HUES6 (cell line): ENCODE results near the gene FCSK.
"Not testable (repeated sequence)": the region's sequence is repeated elsewhere in the genome, so short reads cannot be mapped to it uniquely, and the experiment has no call there.

Experiments used
- H3K27ac ChIP-seq: 2 replicates; pipeline ENCODE4 v1.7.0; 2013; ENCODE audit warnings: low read depth, mild to moderate bottlenecking, low read length, inconsistent platforms
- H3K27me3 ChIP-seq: 2 replicates; pipeline ENCODE4 v1.6.1; 2013; ENCODE audit warnings: low read length; ENCODE audit not compliant: control insufficient read depth, insufficient read depth
- H3K36me3 ChIP-seq: 2 replicates; pipeline ENCODE4 v1.6.1; 2013; ENCODE audit warnings: low read length; ENCODE audit not compliant: control insufficient read depth, insufficient read depth
- H3K4me1 ChIP-seq: 2 replicates; pipeline ENCODE4 v1.6.1; 2013; ENCODE audit warnings: low read length; ENCODE audit not compliant: control insufficient read depth, insufficient read depth
- H3K4me3 ChIP-seq: 2 replicates; pipeline ENCODE4 v1.5.1; 2013; ENCODE audit warnings: low read depth, low read length
- H3K9ac ChIP-seq: one replicate; pipeline ENCODE4 v1.6.1; 2013; ENCODE audit warnings: mild to moderate bottlenecking, low read length
- H3K9me3 ChIP-seq: 2 replicates; pipeline ENCODE4 v1.6.1; 2013; ENCODE audit warnings: low read depth, low read length; ENCODE audit not compliant: control insufficient read depth, insufficient read depth

The FCSK gene

DNA sequence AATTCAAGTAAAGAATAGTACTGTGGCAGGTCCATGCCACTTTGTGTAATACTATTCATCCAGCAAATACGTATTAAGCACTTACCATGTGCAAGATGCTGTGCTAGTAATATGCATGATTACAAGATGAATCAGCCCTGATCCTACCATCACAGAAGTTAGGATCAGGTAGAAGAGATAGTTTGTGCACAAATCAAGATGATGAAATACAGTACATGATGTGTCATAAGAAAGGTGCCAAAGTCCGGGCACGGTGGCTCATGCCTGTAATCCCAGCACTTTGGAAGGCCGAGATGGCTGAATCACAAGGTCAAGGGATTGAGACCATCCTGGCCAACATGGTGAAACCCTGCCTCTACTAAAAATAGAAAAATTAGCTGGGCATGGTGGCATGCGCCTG, 58.1 kb downstream of the FCSK start:
- Histone ChIP-seq H3K4me1 (no peaks in the 10 kb centered on the region), H3K9me3 (no peaks in the 10 kb centered on the region), H3K9ac (no peak overlapping the region), H3K27me3 (no peaks in the 10 kb centered on the region), H3K4me3 (no peak overlapping the region), H3K27ac (no peak overlapping the region), H3K36me3 (peaks cover 84% of the 10 kb centered on the region)

DNA sequence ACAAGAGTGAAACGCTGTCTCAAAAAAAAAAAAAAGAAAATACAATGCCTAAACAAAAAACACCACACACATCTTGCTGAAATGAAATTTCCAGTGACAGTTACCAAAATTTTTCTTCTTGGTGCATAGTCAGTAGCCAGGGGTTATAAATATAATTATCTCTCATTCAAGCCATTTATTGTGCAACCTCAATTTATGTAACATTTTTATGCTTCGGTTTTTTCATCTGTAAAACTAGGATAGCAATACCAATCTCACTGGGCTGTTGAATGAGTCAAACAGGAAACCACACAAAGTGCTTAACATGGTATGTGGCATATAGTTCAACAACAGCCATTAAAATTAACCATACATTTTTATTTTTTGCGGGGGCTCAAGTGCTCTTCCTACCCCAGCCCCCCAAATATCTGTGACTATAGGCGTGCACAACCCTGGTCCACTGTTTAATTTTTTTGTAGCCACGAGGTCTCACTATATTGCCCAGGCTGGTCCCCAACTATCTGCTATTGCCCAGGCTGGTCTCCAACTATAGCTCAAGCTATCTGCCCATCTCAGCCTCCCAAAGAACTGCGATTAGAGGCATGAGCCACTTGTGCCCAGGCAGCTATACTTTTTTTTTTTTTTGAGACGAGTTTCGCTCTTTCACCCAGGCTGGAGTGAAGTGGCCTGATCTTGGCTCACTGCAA, 66.4 kb downstream of the FCSK start:
- H3K36me3 ChIP-seq, result peaks cover 30% of the 10 kb centered on the region
- no peak overlapping the region; the same call in 1 of the 2 replicates for H3K27ac ChIP-seq
- peaks cover 6% of the 10 kb centered on the region for H3K4me1 ChIP-seq
- H3K9ac ChIP-seq, result no peak overlapping the region
- no peaks in the 10 kb centered on the region for H3K27me3 ChIP-seq
- H3K9me3 ChIP-seq, result no peaks in the 10 kb centered on the region
- H3K4me3 ChIP-seq, result no peak overlapping the region

DNA sequence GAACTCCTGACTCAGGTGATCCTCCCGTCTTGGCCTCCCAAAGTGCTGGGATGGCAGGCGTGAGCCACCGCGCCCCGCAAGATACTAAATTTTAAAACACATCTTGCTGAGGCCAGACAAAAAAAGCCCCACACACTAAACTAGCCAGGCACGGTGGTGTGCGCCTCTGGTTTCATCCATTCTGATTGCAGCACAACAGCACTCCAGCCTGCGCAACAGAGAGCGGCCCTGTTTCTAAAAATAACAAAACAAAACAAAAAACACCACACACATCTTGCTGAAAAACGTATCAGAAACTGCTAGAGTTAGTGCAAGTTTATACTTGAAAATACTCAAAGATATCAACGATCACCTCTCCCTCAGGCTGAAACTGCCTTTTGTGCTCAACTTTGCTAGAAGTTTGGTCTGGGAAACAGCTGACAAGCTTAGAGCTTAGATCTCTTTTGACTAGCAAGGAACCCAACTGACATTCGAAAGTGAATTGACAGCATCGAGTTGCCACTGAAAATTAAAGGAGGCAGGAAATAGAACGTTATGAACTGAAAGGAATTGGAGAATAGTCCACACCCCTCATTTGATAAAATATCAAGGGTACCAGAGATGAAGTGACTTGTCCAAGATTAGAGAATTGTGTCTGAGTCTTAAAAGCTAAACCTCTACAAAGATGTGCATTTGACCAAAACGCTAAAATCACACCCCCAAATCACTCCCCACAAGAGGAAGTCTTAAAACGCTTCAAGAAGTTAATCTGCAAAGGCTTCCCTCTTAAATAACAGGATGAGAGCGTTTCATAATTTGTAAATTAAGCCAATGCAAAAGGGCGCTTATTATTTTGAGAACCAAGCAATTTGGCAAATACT, 68.1 kb downstream of the FCSK start:
- Histone ChIP-seq H3K9me3 (no peaks in the 10 kb centered on the region), H3K4me1 (peaks cover 12% of the 10 kb centered on the region), H3K4me3 (peak overlapping the region; percentile 87), H3K36me3 (peaks cover 28% of the 10 kb centered on the region), H3K9ac (peak overlapping the region; percentile 97), H3K27ac (peak overlapping the region; percentile 97; the same call in 1 of the 2 replicates), H3K27me3 (no peaks in the 10 kb centered on the region)

DNA sequence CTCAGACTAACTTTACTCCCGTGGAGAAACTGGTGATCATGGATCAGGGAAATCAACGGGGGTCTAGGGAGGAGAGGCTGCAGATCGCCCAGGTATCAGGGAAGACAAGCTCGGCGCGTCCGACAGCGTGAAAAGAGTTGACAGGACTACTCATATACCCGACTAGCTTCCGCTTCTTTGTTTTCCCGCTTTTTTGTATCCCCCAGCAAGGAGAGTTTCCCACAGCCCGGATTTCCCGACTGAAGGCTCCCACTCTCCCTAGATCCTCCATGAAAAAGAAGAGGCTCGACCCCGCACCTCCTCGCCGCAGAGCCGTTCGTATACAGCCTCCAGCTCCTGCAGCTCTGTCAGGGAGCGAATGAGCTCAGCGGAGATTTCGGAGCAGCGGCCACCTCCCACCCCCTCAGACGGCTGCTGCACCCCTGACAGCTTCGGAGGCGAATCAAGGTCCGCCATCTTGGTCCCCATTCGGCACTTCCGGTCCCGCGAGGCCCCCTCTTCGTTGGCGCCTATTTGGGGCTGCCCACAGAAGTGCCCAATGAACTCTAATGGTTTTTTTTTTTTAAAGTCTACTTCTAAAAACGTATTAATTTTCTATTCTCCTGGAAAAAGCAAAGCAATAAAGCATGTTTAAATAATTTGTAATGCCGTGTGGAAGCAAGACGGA, 68.8 kb downstream of the FCSK start, which contains the start of gene COG4:
COG4 (minus strand) TSS at position 479 of the 667 bp plus-strand sequence; CDS start at position 468, 11 bp downstream.
- Histone ChIP-seq H3K27ac (peak within 1 kb of the TSS; percentile 97), H3K27me3 (no peaks in the 10 kb centered on the region), H3K36me3 (peaks cover 31% of the 10 kb centered on the region), H3K9me3 (no peaks in the 10 kb centered on the region), H3K9ac (peak within 1 kb of the TSS; percentile 97), H3K4me1 (peaks cover 12% of the 10 kb centered on the region), H3K4me3 (peak within 1 kb of the TSS; percentile 87)

DNA sequence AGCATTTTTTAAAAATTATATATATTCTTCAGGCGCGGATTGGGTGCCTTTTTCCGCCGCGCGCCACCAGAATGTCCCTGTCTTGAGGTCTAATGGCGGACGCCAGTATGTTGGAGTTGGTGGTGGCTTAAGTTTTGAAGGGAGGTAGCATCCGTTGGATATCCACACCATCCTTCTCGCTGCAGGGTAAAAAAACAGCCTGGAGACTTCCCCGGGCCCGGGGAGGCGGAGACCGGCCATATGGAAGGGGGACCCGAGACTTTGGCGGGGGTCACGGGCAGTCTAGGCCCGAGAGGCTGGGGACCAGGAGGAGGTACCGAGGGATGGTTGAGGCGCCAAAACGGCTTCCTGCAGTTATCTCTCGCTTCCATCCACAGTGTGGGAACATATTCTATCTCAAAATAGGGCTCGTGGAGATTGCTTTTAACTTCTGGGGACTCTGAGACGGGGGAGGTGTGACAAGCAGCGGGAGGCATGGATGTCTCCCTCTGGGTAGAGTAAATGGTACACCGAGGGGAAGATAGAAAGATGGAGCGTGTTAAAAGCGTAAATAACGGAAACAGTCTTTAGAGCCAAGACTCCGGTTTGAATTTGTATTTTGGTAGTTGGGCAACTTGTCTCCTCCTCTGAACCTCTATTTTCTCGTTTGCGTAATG, 69.5 kb downstream of the FCSK start, which contains the start of gene SF3B3:
SF3B3 (plus strand) TSS at position 74 of the 656 bp plus-strand sequence. CDS start 2,841 bp downstream, outside the sequence.
- Histone ChIP-seq H3K4me3 (peak within 1 kb of the TSS; percentile 87), H3K9me3 (no peaks in the 10 kb centered on the region), H3K27me3 (no peaks in the 10 kb centered on the region), H3K4me1 (peaks cover 12% of the 10 kb centered on the region), H3K9ac (peak within 1 kb of the TSS; percentile 97), H3K27ac (peak within 1 kb of the TSS; percentile 97), H3K36me3 (peaks cover 37% of the 10 kb centered on the region)

DNA sequence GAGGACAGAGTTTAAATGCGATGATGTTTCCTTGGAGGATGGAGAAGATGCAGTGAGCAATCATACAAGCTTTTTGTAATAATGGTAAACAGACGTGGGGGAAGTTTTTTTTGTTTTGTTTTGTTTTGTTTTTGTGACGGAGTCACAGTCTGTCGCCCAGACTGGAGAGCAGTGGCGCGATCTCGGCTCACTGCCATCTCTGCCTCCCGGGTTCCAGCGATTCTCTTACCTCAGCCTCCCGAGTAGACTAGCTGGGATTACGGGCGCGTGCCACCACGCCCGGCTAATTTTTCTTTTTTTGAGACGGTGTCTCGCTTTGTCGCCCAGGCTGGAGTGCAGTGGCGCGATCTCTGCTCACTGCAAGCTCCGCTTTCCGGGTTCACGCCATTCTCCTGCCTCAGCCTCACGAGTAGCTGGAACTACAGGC, 70.0 kb downstream of the FCSK start:
- H3K36me3 ChIP-seq, result peaks cover 42% of the 10 kb centered on the region
- H3K27ac ChIP-seq, result peak overlapping the region; percentile 97
- not testable (repeated sequence) for H3K9me3 ChIP-seq, H3K27me3 ChIP-seq
- peak overlapping the region; percentile 87 for H3K4me3 ChIP-seq
- peaks cover 12% of the 10 kb centered on the region for H3K4me1 ChIP-seq
- peak overlapping the region; percentile 97 for H3K9ac ChIP-seq

DNA sequence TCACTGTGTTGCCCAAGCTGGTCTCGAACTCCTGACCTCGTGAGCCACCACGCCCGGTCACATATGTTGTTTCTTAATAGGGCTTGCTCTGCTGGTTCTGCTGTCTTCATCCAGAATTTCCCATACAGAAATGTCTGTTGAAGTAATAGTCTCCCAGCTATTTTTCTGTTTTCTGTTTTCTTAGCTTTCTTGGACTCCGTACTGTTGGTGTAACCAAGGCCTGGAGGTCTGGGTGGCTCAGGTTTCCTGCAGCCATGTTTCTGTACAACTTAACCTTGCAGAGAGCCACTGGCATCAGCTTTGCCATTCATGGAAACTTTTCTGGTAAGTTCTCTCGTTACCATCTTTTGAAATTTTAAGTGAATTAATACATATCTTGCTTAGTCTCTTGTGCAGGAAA, 72.0 kb downstream of the FCSK start:
- peaks cover 58% of the 10 kb centered on the region for H3K36me3 ChIP-seq
- peak overlapping the region; percentile 87; the same call in 1 of the 2 replicates for H3K4me3 ChIP-seq

DNA sequence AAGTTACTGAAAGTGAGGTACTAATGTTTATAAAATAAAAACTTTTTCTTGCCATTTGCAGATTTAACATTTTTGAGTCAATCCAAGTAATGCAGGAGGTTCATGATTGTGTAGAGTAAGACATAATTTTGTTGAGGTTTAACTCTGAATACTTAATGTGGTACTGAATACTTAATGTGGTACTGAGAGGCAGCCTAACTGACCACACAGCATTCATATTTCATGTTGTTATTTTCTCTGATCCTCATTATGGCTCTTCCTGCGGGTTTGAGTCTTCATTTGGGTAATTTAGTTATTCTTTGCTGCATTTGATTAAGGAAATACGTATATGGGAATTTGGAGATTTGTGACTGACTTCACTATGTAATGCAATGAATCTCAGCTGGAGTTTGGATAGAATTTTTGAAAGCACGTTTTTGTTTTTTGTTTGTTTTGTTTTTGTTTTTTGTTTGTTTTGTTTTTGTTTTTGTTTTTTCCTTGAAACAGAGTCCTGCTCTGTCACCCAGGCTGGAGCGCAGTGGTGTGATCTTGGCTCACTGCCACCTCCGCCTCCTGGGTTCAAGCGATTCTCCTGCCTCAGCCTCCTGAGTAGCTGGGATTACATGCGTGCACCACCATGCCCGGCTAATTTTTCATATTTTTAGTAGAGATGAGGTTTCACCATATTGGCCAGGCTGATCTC, 73.1 kb downstream of the FCSK start:
- H3K4me1 ChIP-seq, result peaks cover 12% of the 10 kb centered on the region
- no peak overlapping the region for H3K9ac ChIP-seq
- peak overlapping the region; percentile 87; the same call in 1 of the 2 replicates for H3K4me3 ChIP-seq
- peaks cover 68% of the 10 kb centered on the region for H3K36me3 ChIP-seq
- no peak overlapping the region for H3K27ac ChIP-seq
- H3K27me3 ChIP-seq, result no peaks in the 10 kb centered on the region
- H3K9me3 ChIP-seq, result no peaks in the 10 kb centered on the region

More for the DNA sequence above, 72.0 kb downstream of the FCSK start:
- H3K4me1 ChIP-seq, result peaks cover 12% of the 10 kb centered on the region
- H3K9me3 ChIP-seq, result no peaks in the 10 kb centered on the region
- no peak overlapping the region for H3K27ac ChIP-seq
- no peak overlapping the region for H3K9ac ChIP-seq
- no peaks in the 10 kb centered on the region for H3K27me3 ChIP-seq

DNA sequence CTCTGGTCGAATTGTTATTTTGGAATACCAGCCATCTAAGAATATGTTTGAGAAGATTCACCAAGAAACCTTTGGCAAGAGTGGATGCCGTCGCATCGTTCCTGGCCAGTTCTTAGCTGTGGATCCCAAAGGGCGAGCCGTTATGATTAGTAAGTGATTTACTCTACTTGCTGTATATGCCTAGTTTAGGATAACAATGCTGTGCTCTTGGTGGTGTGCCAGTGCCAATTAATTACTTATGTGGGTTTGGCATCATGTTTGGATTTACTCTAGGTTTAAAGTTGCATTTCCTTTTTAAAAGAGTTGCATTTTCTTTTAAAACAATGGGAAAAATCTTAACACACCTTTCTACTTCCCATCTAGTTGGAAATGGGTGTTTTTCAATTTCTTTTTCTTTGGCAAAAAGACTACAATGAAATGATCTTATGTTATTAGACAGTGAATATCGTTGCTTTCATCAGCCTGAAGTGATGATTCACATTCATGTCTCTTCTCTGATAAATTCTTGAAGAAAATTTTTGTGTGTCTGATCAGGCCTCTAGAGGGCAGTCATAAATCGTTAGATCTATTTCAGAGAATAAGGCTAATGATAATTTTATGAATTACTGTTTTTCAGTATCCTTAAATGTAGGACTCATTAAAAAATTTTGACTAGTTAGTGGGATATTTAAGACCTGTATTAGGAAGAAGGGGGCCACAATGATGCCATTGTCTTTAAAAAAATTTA, 74.8 kb downstream of the FCSK start:
- Histone ChIP-seq H3K27ac (no peak overlapping the region), H3K27me3 (no peaks in the 10 kb centered on the region), H3K4me1 (peaks cover 12% of the 10 kb centered on the region), H3K36me3 (peaks cover 86% of the 10 kb centered on the region), H3K9me3 (no peaks in the 10 kb centered on the region), H3K9ac (no peak overlapping the region), H3K4me3 (no peak overlapping the region)
